ENCODE data around the gene CYP27B1.

DNA sequence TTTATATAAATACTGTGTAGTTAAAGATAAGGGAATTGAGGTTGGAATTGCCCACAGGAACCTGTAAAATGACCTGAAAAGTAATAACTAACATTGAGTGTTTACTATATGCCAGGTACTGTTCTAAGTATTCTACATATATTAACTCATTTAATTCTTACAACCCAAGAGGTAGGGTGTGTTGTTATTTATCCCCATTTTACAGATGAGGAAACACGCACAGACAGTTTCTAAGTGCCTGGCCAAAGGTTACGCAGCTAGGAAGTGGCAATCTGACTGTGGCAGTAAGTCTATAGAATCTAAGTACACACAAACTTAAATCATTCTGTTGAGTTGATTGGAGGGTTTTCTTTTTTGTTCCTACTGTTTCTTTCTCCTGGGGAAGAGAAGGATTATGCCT, 23.1 kb downstream of the CYP27B1 start:
- TF ChIP-seq POLR2A (IDR thresholded peaks at IDR 0.05; ENCODE audit: borderline replicate concordance, extremely low read depth, insufficient read depth, insufficient read length) (no peak), JUND (IDR thresholded peaks at IDR 0.05) (no peak), EZH2 (IDR thresholded peaks at IDR 0.05) (no peak)
- TF ChIP-seq, protein P1, sequence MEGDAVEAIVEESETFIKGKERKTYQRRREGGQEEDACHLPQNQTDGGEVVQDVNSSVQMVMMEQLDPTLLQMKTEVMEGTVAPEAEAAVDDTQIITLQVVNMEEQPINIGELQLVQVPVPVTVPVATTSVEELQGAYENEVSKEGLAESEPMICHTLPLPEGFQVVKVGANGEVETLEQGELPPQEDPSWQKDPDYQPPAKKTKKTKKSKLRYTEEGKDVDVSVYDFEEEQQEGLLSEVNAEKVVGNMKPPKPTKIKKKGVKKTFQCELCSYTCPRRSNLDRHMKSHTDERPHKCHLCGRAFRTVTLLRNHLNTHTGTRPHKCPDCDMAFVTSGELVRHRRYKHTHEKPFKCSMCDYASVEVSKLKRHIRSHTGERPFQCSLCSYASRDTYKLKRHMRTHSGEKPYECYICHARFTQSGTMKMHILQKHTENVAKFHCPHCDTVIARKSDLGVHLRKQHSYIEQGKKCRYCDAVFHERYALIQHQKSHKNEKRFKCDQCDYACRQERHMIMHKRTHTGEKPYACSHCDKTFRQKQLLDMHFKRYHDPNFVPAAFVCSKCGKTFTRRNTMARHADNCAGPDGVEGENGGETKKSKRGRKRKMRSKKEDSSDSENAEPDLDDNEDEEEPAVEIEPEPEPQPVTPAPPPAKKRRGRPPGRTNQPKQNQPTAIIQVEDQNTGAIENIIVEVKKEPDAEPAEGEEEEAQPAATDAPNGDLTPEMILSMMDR (IDR thresholded peaks at IDR 0.05 in 2 of 3, conservative IDR thresholded peaks at IDR 0.05 in 1 of 3; ENCODE audit: borderline replicate concordance in 1 of 3, insufficient read depth in 1 of 3, low read depth in 2 of 3, low read length in 2 of 3), result no peak
- TF ChIP-seq, protein P2, sequence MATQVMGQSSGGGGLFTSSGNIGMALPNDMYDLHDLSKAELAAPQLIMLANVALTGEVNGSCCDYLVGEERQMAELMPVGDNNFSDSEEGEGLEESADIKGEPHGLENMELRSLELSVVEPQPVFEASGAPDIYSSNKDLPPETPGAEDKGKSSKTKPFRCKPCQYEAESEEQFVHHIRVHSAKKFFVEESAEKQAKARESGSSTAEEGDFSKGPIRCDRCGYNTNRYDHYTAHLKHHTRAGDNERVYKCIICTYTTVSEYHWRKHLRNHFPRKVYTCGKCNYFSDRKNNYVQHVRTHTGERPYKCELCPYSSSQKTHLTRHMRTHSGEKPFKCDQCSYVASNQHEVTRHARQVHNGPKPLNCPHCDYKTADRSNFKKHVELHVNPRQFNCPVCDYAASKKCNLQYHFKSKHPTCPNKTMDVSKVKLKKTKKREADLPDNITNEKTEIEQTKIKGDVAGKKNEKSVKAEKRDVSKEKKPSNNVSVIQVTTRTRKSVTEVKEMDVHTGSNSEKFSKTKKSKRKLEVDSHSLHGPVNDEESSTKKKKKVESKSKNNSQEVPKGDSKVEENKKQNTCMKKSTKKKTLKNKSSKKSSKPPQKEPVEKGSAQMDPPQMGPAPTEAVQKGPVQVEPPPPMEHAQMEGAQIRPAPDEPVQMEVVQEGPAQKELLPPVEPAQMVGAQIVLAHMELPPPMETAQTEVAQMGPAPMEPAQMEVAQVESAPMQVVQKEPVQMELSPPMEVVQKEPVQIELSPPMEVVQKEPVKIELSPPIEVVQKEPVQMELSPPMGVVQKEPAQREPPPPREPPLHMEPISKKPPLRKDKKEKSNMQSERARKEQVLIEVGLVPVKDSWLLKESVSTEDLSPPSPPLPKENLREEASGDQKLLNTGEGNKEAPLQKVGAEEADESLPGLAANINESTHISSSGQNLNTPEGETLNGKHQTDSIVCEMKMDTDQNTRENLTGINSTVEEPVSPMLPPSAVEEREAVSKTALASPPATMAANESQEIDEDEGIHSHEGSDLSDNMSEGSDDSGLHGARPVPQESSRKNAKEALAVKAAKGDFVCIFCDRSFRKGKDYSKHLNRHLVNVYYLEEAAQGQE (IDR thresholded peaks at IDR 0.05; ENCODE audit: low read depth), result no peak

Data from HCT116 (cell line).